ENCODE measurements around the gene LYG1.

DNA sequence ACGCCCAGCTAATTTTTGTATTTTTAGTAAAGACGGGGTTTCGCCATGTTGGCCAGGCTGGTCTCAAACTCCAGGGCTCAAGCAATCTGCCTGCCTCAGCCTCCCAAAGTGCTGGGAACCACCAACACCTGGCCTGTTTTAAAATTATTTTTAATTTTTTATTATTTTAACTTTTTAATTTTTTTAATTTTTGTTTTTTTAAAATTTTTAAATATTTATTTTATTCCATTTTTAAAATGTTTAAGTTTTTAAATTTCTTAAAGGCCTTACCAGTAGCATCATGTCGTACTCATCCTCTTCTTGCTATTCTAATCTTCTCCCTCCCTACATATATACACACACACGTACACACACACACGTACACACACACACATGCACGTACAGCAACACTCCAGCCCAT, 1.4 kb downstream of the LYG1 start:
- TF ChIP-seq JUN (IDR thresholded peaks at IDR 0.05; ENCODE audit: low read depth, low read length) (no peak), HDAC2 (IDR thresholded peaks at IDR 0.05; ENCODE audit: borderline replicate concordance in 1 of 2, low read depth in 2 of 2, low read length in 2 of 2) (no peak), CTCF (IDR thresholded peaks at IDR 0.05; ENCODE audit: control extremely low read depth in 1 of 3, insufficient read depth in 1 of 3, low read depth in 1 of 3, low read length in 3 of 3) (no peak), POLR2A (IDR thresholded peaks at IDR 0.05; ENCODE audit: control extremely low read depth in 1 of 2, low read depth in 2 of 2, low read length in 2 of 2) (no peak), SP1 (IDR thresholded peaks at IDR 0.05; ENCODE audit: low read depth, low read length) (no peak), PHF8 (conservative IDR thresholded peaks at IDR 0.05; ENCODE audit: low read depth, low read length) (no peak), ZNF274 (IDR thresholded peaks at IDR 0.05; ENCODE audit: borderline replicate concordance, extremely low read depth, low read length) (no peak), HDAC6 (IDR thresholded peaks at IDR 0.05; ENCODE audit: low read depth, low read length) (no peak)

All from H1 (cell line).